ENCODE measurements around the gene CCDC13. TPM values are rescaled to one million over a fixed set of nuclear protein-coding genes. Genes with fewer than 3 reads are reported as not detected.

CCDC13 gene
- total and polyA plus RNA-seq, 2 donors (not counting 1 experiment from before 2014, with no cell fraction given): 0.41 to 0.66 TPM

GRCh38 chr3:42741796-42742195 is 31.3 kb downstream of the CCDC13 start:
- no peak for DNase-seq (ENCODE audit: low read depth in 2 of 2)
- Histone ChIP-seq H3K9ac (ENCODE audit: insufficient read depth, low read length) (no peak overlapping the region), H3K36me3 (ENCODE audit: control insufficient read depth, insufficient read depth, low read length) (no peaks in the 10 kb centered on the region), H3K27me3 (ENCODE audit: control insufficient read depth, insufficient read depth, low read length) (peaks cover 10% of the 10 kb centered on the region), H3K4me1 (ENCODE audit: control insufficient read depth, extremely low read depth, insufficient read depth, low read length) (peaks cover 4% of the 10 kb centered on the region), H3K27ac (ENCODE audit: insufficient read depth, low read length) (no peak overlapping the region), H3K79me2 (ENCODE audit: control insufficient read depth, insufficient read depth, low read length) (no peaks in the 10 kb centered on the region), H2AFZ (ENCODE audit: low read length) (no peak overlapping the region), H3K9me3 (ENCODE audit: control insufficient read depth, insufficient read depth, low read depth, low read length) (no peaks in the 10 kb centered on the region), H4K20me1 (ENCODE audit: control insufficient read depth, extremely low read depth, insufficient read depth, low read length) (no peaks in the 10 kb centered on the region), H3K4me3 (replicated peaks in 1 of 4; ENCODE audit: control extremely low read depth in 1 of 4, insufficient read depth in 1 of 4, low read depth in 3 of 4, low read length in 4 of 4) (no peak overlapping the region), H3K4me2 (ENCODE audit: extremely low read depth, insufficient read depth, low read length) (no peak overlapping the region)
- TF ChIP-seq, protein P1, sequence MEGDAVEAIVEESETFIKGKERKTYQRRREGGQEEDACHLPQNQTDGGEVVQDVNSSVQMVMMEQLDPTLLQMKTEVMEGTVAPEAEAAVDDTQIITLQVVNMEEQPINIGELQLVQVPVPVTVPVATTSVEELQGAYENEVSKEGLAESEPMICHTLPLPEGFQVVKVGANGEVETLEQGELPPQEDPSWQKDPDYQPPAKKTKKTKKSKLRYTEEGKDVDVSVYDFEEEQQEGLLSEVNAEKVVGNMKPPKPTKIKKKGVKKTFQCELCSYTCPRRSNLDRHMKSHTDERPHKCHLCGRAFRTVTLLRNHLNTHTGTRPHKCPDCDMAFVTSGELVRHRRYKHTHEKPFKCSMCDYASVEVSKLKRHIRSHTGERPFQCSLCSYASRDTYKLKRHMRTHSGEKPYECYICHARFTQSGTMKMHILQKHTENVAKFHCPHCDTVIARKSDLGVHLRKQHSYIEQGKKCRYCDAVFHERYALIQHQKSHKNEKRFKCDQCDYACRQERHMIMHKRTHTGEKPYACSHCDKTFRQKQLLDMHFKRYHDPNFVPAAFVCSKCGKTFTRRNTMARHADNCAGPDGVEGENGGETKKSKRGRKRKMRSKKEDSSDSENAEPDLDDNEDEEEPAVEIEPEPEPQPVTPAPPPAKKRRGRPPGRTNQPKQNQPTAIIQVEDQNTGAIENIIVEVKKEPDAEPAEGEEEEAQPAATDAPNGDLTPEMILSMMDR (conservative IDR thresholded peaks at IDR 0.05 in 1 of 2, IDR thresholded peaks at IDR 0.05 in 1 of 2; ENCODE audit: low read depth in 1 of 2, low read length in 2 of 2): no peak
- TF ChIP-seq EZH2 (IDR thresholded peaks at IDR 0.05; ENCODE audit: low read length, missing control alignments): no peak

DNA sequence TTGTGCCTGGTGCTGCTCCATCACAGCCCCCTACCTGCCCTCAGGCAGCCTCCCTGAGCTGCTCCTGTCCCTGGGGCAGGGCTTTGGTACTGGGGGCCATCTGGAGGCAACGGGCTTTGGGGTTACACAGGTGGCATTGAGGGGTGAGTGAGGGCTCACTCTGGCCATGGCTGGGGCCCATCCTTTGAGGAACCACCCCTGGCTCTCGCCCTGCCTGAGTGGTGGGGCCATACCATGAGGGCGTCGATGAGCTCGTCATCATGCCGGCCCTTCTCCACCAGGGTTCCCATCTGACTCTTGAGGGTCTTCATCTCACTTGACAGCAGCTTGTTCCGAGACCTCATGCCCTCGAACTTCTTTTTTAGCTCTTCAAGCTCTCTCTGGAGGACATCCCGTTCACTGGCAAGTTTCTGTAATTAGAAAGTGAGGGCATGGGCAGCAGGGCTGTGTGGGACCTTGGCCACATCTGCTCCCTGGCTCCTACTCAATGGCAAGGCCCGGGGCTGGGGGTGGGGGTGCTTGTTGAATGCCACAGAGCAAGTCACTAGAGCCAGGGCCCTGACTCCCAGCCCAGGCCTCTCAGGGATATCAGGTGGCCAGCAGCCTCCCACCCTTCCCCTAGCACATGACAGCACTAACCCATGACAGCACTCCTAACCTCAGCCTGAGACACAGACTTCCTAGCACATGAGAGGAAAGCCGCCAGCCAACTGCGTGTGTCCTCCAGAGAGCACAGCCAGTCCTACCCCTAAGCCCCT is 33.5 kb downstream of the CCDC13 start:
- H3K9ac ChIP-seq (ENCODE audit: insufficient read depth, low read length): no peak overlapping the region
- no peaks in the 10 kb centered on the region for H3K9me3 ChIP-seq (ENCODE audit: control insufficient read depth, insufficient read depth, low read depth, low read length)
- H3K4me3 ChIP-seq (replicated peaks in 1 of 4; ENCODE audit: control extremely low read depth in 1 of 4, insufficient read depth in 1 of 4, low read depth in 3 of 4, low read length in 4 of 4): no peak overlapping the region
- H3K27ac ChIP-seq (ENCODE audit: insufficient read depth, low read length): no peak overlapping the region
- H2AFZ ChIP-seq (ENCODE audit: low read length): no peak overlapping the region
- H3K4me1 ChIP-seq (ENCODE audit: control insufficient read depth, extremely low read depth, insufficient read depth, low read length): no peaks in the 10 kb centered on the region
- no peaks in the 10 kb centered on the region for H4K20me1 ChIP-seq (ENCODE audit: control insufficient read depth, extremely low read depth, insufficient read depth, low read length)
- no peaks in the 10 kb centered on the region for H3K79me2 ChIP-seq (ENCODE audit: control insufficient read depth, insufficient read depth, low read length)
- H3K36me3 ChIP-seq (ENCODE audit: control insufficient read depth, insufficient read depth, low read length): no peaks in the 10 kb centered on the region
- H3K4me2 ChIP-seq (ENCODE audit: extremely low read depth, insufficient read depth, low read length): no peak overlapping the region
- TF ChIP-seq, protein P1 (conservative IDR thresholded peaks at IDR 0.05 in 1 of 2, IDR thresholded peaks at IDR 0.05 in 1 of 2; ENCODE audit: low read depth in 1 of 2, low read length in 2 of 2): no peak
- peaks cover 14% of the 10 kb centered on the region for H3K27me3 ChIP-seq (ENCODE audit: control insufficient read depth, insufficient read depth, low read length)
- no peak for DNase-seq (ENCODE audit: low read depth in 2 of 2)

GRCh38 chr3:42736531-42736930 is 36.5 kb downstream of the CCDC13 start:
- Histone ChIP-seq H3K27ac (ENCODE audit: insufficient read depth, low read length) (no peak overlapping the region), H3K4me1 (ENCODE audit: control insufficient read depth, extremely low read depth, insufficient read depth, low read length) (no peaks in the 10 kb centered on the region), H3K9me3 (ENCODE audit: control insufficient read depth, insufficient read depth, low read depth, low read length) (no peaks in the 10 kb centered on the region), H3K4me2 (ENCODE audit: extremely low read depth, insufficient read depth, low read length) (no peak overlapping the region), H3K79me2 (ENCODE audit: control insufficient read depth, insufficient read depth, low read length) (no peaks in the 10 kb centered on the region), H3K4me3 (replicated peaks in 1 of 4; ENCODE audit: control extremely low read depth in 1 of 4, insufficient read depth in 1 of 4, low read depth in 3 of 4, low read length in 4 of 4) (no peak overlapping the region), H3K9ac (ENCODE audit: insufficient read depth, low read length) (no peak overlapping the region), H2AFZ (ENCODE audit: low read length) (no peak overlapping the region), H3K27me3 (ENCODE audit: control insufficient read depth, insufficient read depth, low read length) (peaks cover 10% of the 10 kb centered on the region), H3K36me3 (ENCODE audit: control insufficient read depth, insufficient read depth, low read length) (no peaks in the 10 kb centered on the region), H4K20me1 (ENCODE audit: control insufficient read depth, extremely low read depth, insufficient read depth, low read length) (no peaks in the 10 kb centered on the region)
- DNase-seq (ENCODE audit: low read depth in 2 of 2): no peak
- TF ChIP-seq, protein P1 (conservative IDR thresholded peaks at IDR 0.05 in 1 of 2, IDR thresholded peaks at IDR 0.05 in 1 of 2; ENCODE audit: low read depth in 1 of 2, low read length in 2 of 2): no peak
- TF ChIP-seq EZH2 (IDR thresholded peaks at IDR 0.05; ENCODE audit: low read length, missing control alignments): no peak
